HG02981 (cell line): ENCODE data around the gene POC1A.

Source experiments
- ATAC-seq: cut with Tn5 transposase; IDR thresholded peaks from one replicate; pipeline ENCODE4 v1.9.1; 2021; ENCODE audit warnings: mild to moderate bottlenecking, moderate library complexity; ENCODE audit not compliant: unreplicated experiment

POC1A gene

GRCh38 chr3:52154135-52155094, at the start of gene POC1A:
Gene POC1A (minus strand): TSS chr3:52154423. CDS start chr3:52154372, 51 bp downstream.
- ATAC-seq: peak; percentile 84

- ATAC-seq: no peak
These were observed 49.5 kb upstream of the POC1A start for GRCh38 chr3:52203701-52204100.

- no peak for ATAC-seq
These were observed 48.3 kb upstream of the POC1A start for GRCh38 chr3:52202384-52203077.

GRCh38 chr3:52200981-52201679, 46.9 kb upstream of the POC1A start:
- ATAC-seq: no peak

- no peak for ATAC-seq
These were observed 44.7 kb upstream of the POC1A start for GRCh38 chr3:52198643-52199608.

- peak; percentile 77 for ATAC-seq
These were observed 43.8 kb upstream of the POC1A start, which contains the start of gene ALAS1 for GRCh38 chr3:52197842-52198625. Gene ALAS1 (plus strand): TSS chr3:52198160. CDS start chr3:52199242, 1,082 bp downstream.

GRCh38 chr3:52197499-52197841, 43.2 kb upstream of the POC1A start:
- ATAC-seq: peak; percentile 3

GRCh38 chr3:52196977-52197376, 42.8 kb upstream of the POC1A start:
- no peak for ATAC-seq

GRCh38 chr3:52195823-52196331, 41.7 kb upstream of the POC1A start:
- no peak for ATAC-seq

GRCh38 chr3:52195291-52195597, 41.0 kb upstream of the POC1A start:
- no peak for ATAC-seq

- no peak for ATAC-seq
These were observed 40.5 kb upstream of the POC1A start for GRCh38 chr3:52194485-52195290.

GRCh38 chr3:52193065-52193464, 38.8 kb upstream of the POC1A start:
- no peak for ATAC-seq

GRCh38 chr3:52191663-52192062, 37.4 kb upstream of the POC1A start:
- no peak for ATAC-seq

- no peak for ATAC-seq
These were observed 36.3 kb upstream of the POC1A start for GRCh38 chr3:52190294-52191074.

- ATAC-seq: no peak
These were observed 34.3 kb upstream of the POC1A start for GRCh38 chr3:52188556-52188955.

GRCh38 chr3:52186729-52187128, 32.5 kb upstream of the POC1A start:
- ATAC-seq: no peak

GRCh38 chr3:52185837-52186236, 31.6 kb upstream of the POC1A start:
- no peak for ATAC-seq

GRCh38 chr3:52185311-52185710, 31.1 kb upstream of the POC1A start:
- no peak for ATAC-seq
